Breast epithelium (tissue), 4 donors: ENCODE data around the gene PLD1. TPM values are rescaled to one million over a fixed set of nuclear protein-coding genes. Genes with fewer than 3 reads are reported as not detected.

Experiments
- DNase-seq, 2 donors: peaks; one replicate each; pipeline ENCODE4 v3.0.0-alpha.2; 2019; ENCODE audit warnings: low spot score in 2 of 2
- H3K27ac ChIP-seq, 2 donors: fragments of 200-600 bp; sonication (generic) in 1 of 2; one replicate each; pipeline ENCODE4 v1.5.1; 2016 to 2019; ENCODE audit warnings: mild to moderate bottlenecking in 1 of 2
- H3K27me3 ChIP-seq, 2 donors: fragments of 200-600 bp; sonication (generic) in 1 of 2; one replicate each; pipeline versions ENCODE4 v1.5.1 to v1.6.0; 2017 to 2019; ENCODE audit warnings: control low read depth in 1 of 2, mild to moderate bottlenecking in 1 of 2
- H3K36me3 ChIP-seq: fragments of 200-600 bp; one replicate; pipeline ENCODE4 v1.5.1; 2019
- H3K4me1 ChIP-seq, 2 donors: fragments of 200-600 bp; sonication (generic); one replicate each; pipeline ENCODE4 v1.5.1; 2016 to 2019; ENCODE audit warnings: control low read depth in 1 of 2
- H3K4me3 ChIP-seq, 3 donors: fragments of 200-600 bp; sonication (generic); 1 replicate in 2 of 3; 2 replicates in 1 of 3; pipeline ENCODE4 v1.5.1; 2016 to 2019; ENCODE audit warnings: mild to moderate bottlenecking in 3 of 3, moderate library complexity in 2 of 3
- H3K9me3 ChIP-seq, 2 donors: fragments of 200-600 bp; sonication (generic) in 1 of 2; one replicate each; pipeline ENCODE4 v1.5.1; 2016 to 2019; ENCODE audit warnings: control low read depth in 1 of 2
- CTCF ChIP-seq, 3 donors: fragments of 450-650 bp; IDR thresholded peaks; one replicate each; pipeline ENCODE4 v1.5.1; 2016 to 2017; ENCODE audit warnings: antibody characterized with exemption in 3 of 3, mild to moderate bottlenecking in 3 of 3, moderate library complexity in 3 of 3
- POLR2A ChIP-seq: fragments of 450-650 bp; IDR thresholded peaks from one replicate; pipeline ENCODE4 v1.6.1; 2016; ENCODE audit warnings: antibody characterized with exemption, mild to moderate bottlenecking, moderate library complexity
- POLR2AphosphoS5 ChIP-seq, 3 donors: sonication (generic); formaldehyde crosslinking; IDR thresholded peaks; one replicate each; pipeline ENCODE4 v1.6.1; 2017; ENCODE audit warnings: antibody characterized with exemption in 3 of 3
- intact Hi-C: fragments of 100-400 bp; cut with DNase I; formaldehyde crosslinking; loops from one replicate; pipeline ENCODE4 v1.15.1; 2023; ENCODE audit warnings: low total_unique reads
- total RNA-seq, 3 donors: library from RNA; depleted of rRNA; stranded (reverse); fragments of >200 nt; gene quantifications; one replicate each; pipeline ENCODE4 v1.1.0, GENCODE V29; 2016

The PLD1 gene
- total RNA-seq, 3 donors from 2014 or later, result 21.1 to 36.9 (median 24.9) TPM

- no peaks in the 10 kb centered on the region for H3K9me3 ChIP-seq
- TF ChIP-seq POLR2A, result no peak
- peak; percentile 69 to 71 (median 69) for TF ChIP-seq CTCF (IDR thresholded peaks at IDR 0.05)
- no peak for TF ChIP-seq POLR2AphosphoS5 (IDR thresholded peaks at IDR 0.05)
- peaks cover 0 to 6% of the 10 kb centered on the region in 2 donors for H3K4me1 ChIP-seq
- no peaks in the 10 kb centered on the region for H3K36me3 ChIP-seq
- intact Hi-C loops, result no loop called here
- DNase-seq, result no peak
- no peak overlapping the region for H3K4me3 ChIP-seq
- H3K27ac ChIP-seq, result peak overlapping the region; percentile 56 to 69
- no peaks in the 10 kb centered on the region for H3K27me3 ChIP-seq
Observed at GRCh38 chr3:171646357-171647133, 163.7 kb downstream of the PLD1 start.

DNA sequence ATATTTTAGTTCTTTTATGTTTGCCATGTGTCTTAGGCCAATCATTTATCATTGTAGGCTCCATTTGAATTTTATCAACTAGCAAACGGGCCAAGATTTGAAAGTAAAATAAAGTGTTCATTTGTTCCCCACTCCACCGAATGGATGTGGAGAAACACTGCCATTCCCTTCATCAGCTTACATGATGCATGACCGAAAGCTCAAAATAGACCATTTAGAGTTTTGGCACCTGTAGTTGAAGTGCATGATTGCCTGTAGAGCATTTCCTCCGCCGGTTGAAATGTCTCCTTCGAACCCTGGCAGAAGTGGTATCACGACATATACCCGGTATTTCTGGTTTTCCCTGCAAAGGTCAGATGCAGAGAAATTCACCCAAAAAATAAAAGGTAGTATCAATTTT is 165.6 kb downstream of the PLD1 start:
- DNase-seq, result no peak
- H3K27me3 ChIP-seq, result no peaks in the 10 kb centered on the region

GRCh38 chr3:171643681-171644080 is 166.6 kb downstream of the PLD1 start:
- Histone ChIP-seq H3K27ac (no peak overlapping the region), H3K36me3 (no peaks in the 10 kb centered on the region), H3K27me3 (no peaks in the 10 kb centered on the region), H3K9me3 (no peaks in the 10 kb centered on the region), H3K4me1 (peaks cover 0 to 6% of the 10 kb centered on the region in 2 donors), H3K4me3 (no peak overlapping the region)
- intact Hi-C loops, result no loop called here
- no peak for DNase-seq
- TF ChIP-seq POLR2A, result no peak
- no peak for TF ChIP-seq POLR2AphosphoS5 (IDR thresholded peaks at IDR 0.05)
- no peak for TF ChIP-seq CTCF (IDR thresholded peaks at IDR 0.05)

More for the DNA sequence above, 165.6 kb downstream of the PLD1 start:
- TF ChIP-seq POLR2AphosphoS5 (IDR thresholded peaks at IDR 0.05), result no peak
- TF ChIP-seq CTCF (IDR thresholded peaks at IDR 0.05), result no peak
- TF ChIP-seq POLR2A, result no peak
- intact Hi-C loops, result no loop called here
- H3K4me1 ChIP-seq, result peaks cover 0 to 6% of the 10 kb centered on the region in 2 donors
- no peak overlapping the region for H3K27ac ChIP-seq
- no peaks in the 10 kb centered on the region for H3K9me3 ChIP-seq
- H3K36me3 ChIP-seq, result no peaks in the 10 kb centered on the region
- H3K4me3 ChIP-seq, result no peak overlapping the region

DNA sequence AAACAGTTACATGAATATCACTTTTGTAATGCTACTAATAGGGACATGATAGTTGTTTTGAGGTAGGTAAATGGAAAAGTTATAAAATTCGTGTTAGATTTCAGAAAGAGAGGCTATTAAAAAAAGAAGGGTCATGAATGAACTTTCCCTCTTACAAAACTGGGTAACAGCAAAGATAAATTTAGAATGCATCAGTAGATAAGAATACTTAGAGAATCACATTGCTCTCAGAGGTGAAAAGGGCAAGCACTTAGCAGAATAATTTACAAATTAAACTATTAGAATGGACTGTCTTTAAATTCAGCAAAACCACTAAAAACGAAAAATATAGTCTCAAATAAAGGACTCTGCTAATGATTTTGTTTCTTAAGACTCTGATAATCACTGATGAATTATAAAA is 167.2 kb downstream of the PLD1 start:
- no peaks in the 10 kb centered on the region for H3K27me3 ChIP-seq
- no peak for TF ChIP-seq POLR2AphosphoS5 (IDR thresholded peaks at IDR 0.05)
- no peak for TF ChIP-seq POLR2A
- no peak for TF ChIP-seq CTCF (IDR thresholded peaks at IDR 0.05)
- no peaks in the 10 kb centered on the region for H3K9me3 ChIP-seq
- no peak overlapping the region for H3K4me3 ChIP-seq
- peaks cover 0 to 6% of the 10 kb centered on the region in 2 donors for H3K4me1 ChIP-seq
- intact Hi-C loops, result no loop called here
- no peaks in the 10 kb centered on the region for H3K36me3 ChIP-seq
- DNase-seq, result no peak
- H3K27ac ChIP-seq, result no peak overlapping the region

- Histone ChIP-seq H3K4me1 (no peaks in the 10 kb centered on the region), H3K9me3 (no peaks in the 10 kb centered on the region), H3K27me3 (no peaks in the 10 kb centered on the region), H3K27ac (peak overlapping the region; percentile 39 to 50), H3K36me3 (no peaks in the 10 kb centered on the region), H3K4me3 (no peak overlapping the region)
- TF ChIP-seq POLR2AphosphoS5 (IDR thresholded peaks at IDR 0.05) (no peak), CTCF (IDR thresholded peaks at IDR 0.05) (no peak), POLR2A (no peak)
- intact Hi-C loops, result no loop called here
- DNase-seq, result peak in 1 of 2 donors; percentile 48
Observed at GRCh38 chr3:171640520-171641412, 169.5 kb downstream of the PLD1 start.
